Uterus (tissue), 2 donors: ENCODE data around the gene LENG8.
A peak's percentile ranks its signal among the peaks of the same experiment; 100 is the strongest.

ENCODE experiments used
- POLR2A ChIP-seq, 2 donors: fragments of 450-650 bp; IDR thresholded peaks; one replicate each; pipeline ENCODE4 v1.6.1; 2016; ENCODE audit warnings: antibody characterized with exemption in 2 of 2, mild to moderate bottlenecking in 1 of 2, moderate library complexity in 1 of 2
- TF ChIP-seq, protein P1 (sequence below), 4 experiments: fragments of 200-600 bp in 2 of 4; fragments of 450-650 bp in 2 of 4; sonication (generic) in 2 of 4; IDR thresholded peaks; one replicate each; pipeline ENCODE4 v1.5.1; 2016 to 2019; ENCODE audit warnings: antibody characterized with exemption in 4 of 4, mild to moderate bottlenecking in 2 of 4, moderate library complexity in 1 of 4

DNA sequence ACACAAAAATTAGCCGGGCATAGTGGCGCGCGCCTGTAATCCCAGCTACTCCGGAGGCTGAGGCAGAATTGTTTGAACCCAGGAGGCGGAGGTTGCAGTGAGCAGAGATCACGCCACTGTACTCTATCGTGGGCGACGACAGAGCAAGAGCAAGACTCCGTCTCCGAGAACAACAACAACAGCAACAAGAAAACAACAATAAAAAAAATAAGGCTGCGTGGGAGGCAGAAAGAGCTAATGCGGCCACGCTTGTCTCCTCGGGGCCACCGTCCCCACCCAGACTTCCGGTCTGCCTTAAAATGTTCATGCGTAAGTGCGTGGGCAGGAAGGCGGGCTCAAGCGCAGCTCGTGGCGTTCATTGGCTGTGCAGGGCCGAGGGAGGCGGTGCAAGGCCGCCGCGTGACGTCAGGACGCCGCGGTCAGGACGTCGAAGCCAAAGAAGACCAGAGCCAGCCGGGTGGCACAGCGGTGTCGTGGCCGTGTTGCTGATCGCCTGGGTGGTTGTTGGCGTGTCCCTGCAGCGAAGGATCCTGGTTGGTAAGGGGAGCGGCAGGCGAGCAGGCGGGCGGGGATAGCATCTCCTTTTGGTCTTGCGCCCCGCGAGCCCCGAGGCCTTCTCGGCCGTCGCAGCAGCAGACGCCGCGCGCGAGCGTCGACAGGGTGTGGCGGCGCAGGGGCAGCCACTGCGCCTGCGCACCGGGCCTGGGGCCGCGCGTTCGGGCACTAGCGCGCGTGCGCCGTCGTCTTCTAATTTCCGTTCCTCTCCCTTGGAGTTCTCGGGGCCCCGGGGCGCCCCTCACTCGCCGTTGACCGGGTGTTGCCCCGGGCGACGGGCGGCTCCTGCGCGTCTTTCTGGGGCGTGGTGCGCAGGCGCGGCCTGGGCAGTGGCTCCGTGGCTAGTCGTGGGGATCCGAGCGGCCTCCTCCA is at the start of gene LENG8:
- TF ChIP-seq POLR2A (IDR thresholded peaks at IDR 0.05): peak; percentile 82 to 98
- TF ChIP-seq, protein P1, sequence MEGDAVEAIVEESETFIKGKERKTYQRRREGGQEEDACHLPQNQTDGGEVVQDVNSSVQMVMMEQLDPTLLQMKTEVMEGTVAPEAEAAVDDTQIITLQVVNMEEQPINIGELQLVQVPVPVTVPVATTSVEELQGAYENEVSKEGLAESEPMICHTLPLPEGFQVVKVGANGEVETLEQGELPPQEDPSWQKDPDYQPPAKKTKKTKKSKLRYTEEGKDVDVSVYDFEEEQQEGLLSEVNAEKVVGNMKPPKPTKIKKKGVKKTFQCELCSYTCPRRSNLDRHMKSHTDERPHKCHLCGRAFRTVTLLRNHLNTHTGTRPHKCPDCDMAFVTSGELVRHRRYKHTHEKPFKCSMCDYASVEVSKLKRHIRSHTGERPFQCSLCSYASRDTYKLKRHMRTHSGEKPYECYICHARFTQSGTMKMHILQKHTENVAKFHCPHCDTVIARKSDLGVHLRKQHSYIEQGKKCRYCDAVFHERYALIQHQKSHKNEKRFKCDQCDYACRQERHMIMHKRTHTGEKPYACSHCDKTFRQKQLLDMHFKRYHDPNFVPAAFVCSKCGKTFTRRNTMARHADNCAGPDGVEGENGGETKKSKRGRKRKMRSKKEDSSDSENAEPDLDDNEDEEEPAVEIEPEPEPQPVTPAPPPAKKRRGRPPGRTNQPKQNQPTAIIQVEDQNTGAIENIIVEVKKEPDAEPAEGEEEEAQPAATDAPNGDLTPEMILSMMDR (IDR thresholded peaks at IDR 0.05): peak in 2 of 4 experiments; percentile 14 to 24
